HG02588 (cell line): ENCODE results near the gene CNP.

Source experiments
- ATAC-seq: cut with Tn5 transposase; IDR thresholded peaks from one replicate; pipeline ENCODE4 v1.9.1; 2021; ENCODE audit warnings: mild to moderate bottlenecking, moderate library complexity; ENCODE audit not compliant: unreplicated experiment

The CNP gene

GRCh38 chr17:41971721-41972523 lies 5.3 kb downstream of the CNP start:
- no peak for ATAC-seq

- ATAC-seq, result peak; percentile 75
Measured at GRCh38 chr17:41972571-41973407, 6.2 kb downstream of the CNP start.

- no peak for ATAC-seq
Measured at GRCh38 chr17:41973408-41973811, 6.8 kb downstream of the CNP start.

GRCh38 chr17:41974031-41974430 lies 7.4 kb downstream of the CNP start:
- ATAC-seq, result no peak

GRCh38 chr17:41974658-41975057 lies 8.1 kb downstream of the CNP start:
- no peak for ATAC-seq

- ATAC-seq, result no peak
Measured at GRCh38 chr17:41975099-41976083, 8.8 kb downstream of the CNP start.

- no peak for ATAC-seq
Measured at GRCh38 chr17:41976142-41976768, 9.7 kb downstream of the CNP start.

- no peak for ATAC-seq
Measured at GRCh38 chr17:41977991-41978390, 11.4 kb downstream of the CNP start.

- no peak for ATAC-seq
Measured at GRCh38 chr17:41982026-41982760, 15.6 kb downstream of the CNP start.

GRCh38 chr17:41984454-41984853 lies 17.9 kb downstream of the CNP start:
- no peak for ATAC-seq

GRCh38 chr17:41985919-41986318 lies 19.3 kb downstream of the CNP start:
- ATAC-seq, result no peak

GRCh38 chr17:41986634-41987033 lies 20.0 kb downstream of the CNP start:
- no peak for ATAC-seq

- no peak for ATAC-seq
Measured at GRCh38 chr17:41987642-41988041, 21.0 kb downstream of the CNP start.

- ATAC-seq, result no peak
Measured at GRCh38 chr17:41988418-41988817, 21.8 kb downstream of the CNP start.

GRCh38 chr17:41989702-41990419 lies 23.3 kb downstream of the CNP start:
- ATAC-seq, result no peak

- no peak for ATAC-seq
Measured at GRCh38 chr17:41992576-41992975, 26.0 kb downstream of the CNP start.

GRCh38 chr17:41996855-41997164 lies 30.2 kb downstream of the CNP start:
- ATAC-seq, result no peak

GRCh38 chr17:41998497-41998896 lies 31.9 kb downstream of the CNP start:
- ATAC-seq, result no peak

- ATAC-seq, result no peak
Measured at GRCh38 chr17:42000413-42001133, 34.0 kb downstream of the CNP start.
